OCI-LY1 (cell line): ENCODE data around the gene QRFPR.

Experiments
- EZH2 ChIP-seq: fragments of 200-600 bp; sonication (generic), shearing (Covaris generic); IDR thresholded peaks from 2 replicates; pipeline ENCODE4 v1.8.0; 2017; ENCODE audit warnings: borderline replicate concordance, mixed run types, mild to moderate bottlenecking, antibody characterized with exemption, low read length, moderate library complexity, mixed read lengths
- TF ChIP-seq, protein P1 (sequence below): fragments of 200-600 bp; sonication (generic), shearing (Covaris generic); IDR thresholded peaks from 2 replicates; pipeline ENCODE4 v1.5.1; 2017; ENCODE audit warnings: mild to moderate bottlenecking, antibody characterized with exemption, low read length, moderate library complexity, mixed read lengths

DNA sequence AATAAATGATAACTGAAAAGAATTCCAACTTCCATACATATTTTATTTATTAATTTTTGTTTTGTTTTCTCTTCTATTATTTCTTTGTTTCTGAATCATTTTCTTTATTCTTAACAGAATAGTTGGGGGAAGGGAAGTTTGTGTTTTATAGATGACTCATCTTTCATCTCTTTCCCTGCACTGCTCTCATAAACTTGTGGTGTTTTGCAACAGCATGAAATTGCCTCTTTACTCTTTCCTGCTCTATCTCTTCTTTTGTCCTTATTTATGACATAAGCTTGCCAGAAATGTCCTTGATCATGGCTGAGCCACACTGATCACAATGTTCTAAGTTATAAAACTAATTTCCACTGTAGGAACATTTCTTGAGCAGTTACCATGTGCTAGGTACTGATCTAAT, 22.3 kb downstream of the QRFPR start:
- TF ChIP-seq, protein P1, sequence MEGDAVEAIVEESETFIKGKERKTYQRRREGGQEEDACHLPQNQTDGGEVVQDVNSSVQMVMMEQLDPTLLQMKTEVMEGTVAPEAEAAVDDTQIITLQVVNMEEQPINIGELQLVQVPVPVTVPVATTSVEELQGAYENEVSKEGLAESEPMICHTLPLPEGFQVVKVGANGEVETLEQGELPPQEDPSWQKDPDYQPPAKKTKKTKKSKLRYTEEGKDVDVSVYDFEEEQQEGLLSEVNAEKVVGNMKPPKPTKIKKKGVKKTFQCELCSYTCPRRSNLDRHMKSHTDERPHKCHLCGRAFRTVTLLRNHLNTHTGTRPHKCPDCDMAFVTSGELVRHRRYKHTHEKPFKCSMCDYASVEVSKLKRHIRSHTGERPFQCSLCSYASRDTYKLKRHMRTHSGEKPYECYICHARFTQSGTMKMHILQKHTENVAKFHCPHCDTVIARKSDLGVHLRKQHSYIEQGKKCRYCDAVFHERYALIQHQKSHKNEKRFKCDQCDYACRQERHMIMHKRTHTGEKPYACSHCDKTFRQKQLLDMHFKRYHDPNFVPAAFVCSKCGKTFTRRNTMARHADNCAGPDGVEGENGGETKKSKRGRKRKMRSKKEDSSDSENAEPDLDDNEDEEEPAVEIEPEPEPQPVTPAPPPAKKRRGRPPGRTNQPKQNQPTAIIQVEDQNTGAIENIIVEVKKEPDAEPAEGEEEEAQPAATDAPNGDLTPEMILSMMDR, result no peak
- TF ChIP-seq EZH2, result no peak
